Embryonic facial prominence (tissue), 1 donor: ENCODE results near the gene MMS22L.
A peak's percentile ranks its signal among the peaks of the same experiment; 100 is the strongest.
"Not testable (repeated sequence)": the region's sequence is repeated elsewhere in the genome, so short reads cannot be mapped to it uniquely, and the experiment has no call there.

Experiments
- DNase-seq: peaks from one replicate; pipeline ENCODE4 v3.0.0-alpha.2; 2016; ENCODE audit errors: extremely low spot score

The MMS22L gene

DNA sequence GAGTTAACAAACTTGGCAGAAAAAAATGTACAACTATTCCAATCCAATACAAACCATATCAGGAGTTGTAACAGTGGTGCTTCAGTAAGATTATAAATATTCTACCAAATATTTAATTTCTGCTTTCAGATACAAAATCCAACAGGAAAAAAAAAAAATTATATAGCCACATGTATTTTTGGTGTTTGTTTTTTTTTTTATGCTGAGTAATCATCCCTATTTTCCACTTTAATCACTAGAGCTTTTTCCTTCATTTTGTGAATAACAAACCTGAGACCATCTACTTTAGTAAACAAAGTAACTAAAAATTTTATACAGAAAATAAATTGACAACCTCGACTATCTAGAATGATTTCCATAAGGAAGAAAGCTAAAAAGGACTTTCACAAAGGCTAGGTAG is 36.2 kb downstream of the MMS22L start:
- DNase-seq, result no peak

DNA sequence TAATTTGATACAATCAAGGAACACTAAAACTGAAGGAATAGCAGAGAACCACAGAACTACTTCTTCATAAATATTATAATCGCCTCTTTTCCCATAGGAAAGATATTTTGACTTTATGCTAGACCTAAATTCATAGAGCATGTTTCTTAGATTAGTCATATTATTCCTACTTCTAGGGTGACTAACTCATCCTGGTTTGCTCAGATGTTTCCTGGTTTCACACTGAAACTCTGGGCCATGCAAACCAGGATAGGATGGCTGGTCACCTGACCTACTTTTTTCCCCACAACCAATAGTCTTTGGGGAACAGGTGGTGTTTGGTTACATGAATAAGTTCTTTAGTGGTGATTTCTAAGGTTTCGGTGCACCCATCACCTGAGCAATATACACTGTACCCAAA is 42.8 kb downstream of the MMS22L start:
- DNase-seq, result no peak

- no peak for DNase-seq
Measured at GRCh38 chr6:97231911-97232310, 51.1 kb downstream of the MMS22L start.

- DNase-seq, result no peak
Measured at GRCh38 chr6:97222903-97223302, 60.1 kb downstream of the MMS22L start.

- DNase-seq, result no peak
Measured at GRCh38 chr6:97218912-97219311, 64.1 kb downstream of the MMS22L start.

DNA sequence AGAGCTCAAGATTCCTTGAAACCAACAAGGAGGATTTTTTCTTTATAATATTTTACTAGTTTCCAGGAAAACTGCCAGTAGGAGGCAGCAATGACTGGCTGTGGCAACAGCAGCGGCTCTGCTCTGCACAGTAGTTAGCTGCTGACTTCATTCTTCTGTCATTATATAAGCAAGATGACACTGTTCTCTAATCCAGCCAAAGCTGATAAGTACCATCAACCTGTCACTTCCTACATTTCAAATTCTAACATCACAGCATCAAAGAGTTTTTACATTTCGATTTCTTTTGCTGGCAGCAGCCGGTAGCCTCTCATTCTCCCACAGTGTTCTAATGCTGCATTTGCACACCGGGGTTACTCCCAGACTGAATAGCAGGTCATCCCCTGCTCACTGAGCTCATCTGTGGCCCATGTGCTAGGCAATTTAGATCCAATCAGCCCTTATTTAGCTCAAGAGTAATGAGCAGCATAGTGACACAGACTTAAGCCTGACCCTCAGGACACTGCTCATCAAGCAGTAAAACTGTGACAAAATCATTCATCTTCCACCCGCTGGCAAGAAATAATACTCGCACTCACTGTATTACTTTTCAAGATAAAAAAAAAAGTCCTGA is 67.8 kb downstream of the MMS22L start:
- DNase-seq, result no peak

DNA sequence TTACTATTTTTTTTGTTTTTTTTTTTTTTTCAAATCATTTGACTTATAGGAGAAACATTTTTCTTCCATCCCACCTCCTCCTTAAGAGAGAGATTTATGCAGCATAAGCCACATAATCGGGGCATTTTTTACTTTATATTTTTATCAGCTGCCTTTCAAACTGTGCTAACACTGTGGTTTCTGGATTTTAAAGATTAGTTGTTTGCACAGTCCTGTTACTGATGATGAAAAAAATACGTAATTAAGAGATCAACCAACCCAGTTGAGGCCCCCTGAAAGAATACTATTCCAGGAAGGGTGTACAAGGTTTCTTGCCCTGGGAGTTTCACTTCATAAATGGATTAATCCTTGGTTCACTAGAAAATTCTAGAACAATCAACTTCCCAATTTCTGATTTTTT is 68.3 kb downstream of the MMS22L start:
- DNase-seq, result no peak

- DNase-seq, result no peak
Measured at GRCh38 chr6:97207383-97207782, 75.6 kb downstream of the MMS22L start.

DNA sequence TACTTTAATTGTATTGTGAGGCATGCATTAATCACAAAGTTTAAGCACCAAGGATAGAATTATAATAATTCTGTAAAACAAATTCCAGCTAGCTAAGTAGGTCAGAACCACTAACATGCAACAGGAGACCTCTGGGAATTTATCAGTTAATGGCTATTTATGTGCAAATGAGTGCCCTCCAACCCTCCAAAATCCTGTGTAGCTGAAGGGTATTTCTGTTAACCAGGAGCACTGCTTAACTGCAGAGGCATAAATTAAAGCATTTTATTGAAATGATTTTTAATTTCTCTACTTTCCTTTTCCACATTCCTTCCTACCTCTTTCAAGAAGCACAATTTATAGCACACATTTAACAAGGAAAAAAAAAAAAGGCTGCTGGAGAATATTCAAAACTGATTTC is 77.0 kb downstream of the MMS22L start:
- DNase-seq, result no peak

DNA sequence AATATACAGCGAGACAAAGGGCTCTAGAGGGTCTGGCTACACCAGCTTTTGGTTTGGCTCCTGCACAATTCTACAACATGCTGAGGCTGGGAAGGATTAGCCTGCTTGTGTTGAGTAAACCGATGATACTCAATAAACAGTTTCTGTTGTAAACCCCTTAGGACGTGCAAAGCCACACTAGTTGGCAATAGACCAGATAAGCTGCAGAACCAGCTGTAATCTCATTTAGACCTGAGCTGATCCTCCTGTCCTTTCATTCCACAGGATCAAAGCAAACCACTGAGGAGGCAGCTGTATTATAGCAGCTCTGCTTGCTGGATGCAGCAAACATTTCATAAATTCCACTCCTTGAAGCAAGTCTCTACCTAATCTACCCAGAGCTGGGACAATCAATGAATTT is 79.7 kb downstream of the MMS22L start:
- DNase-seq, result no peak

DNA sequence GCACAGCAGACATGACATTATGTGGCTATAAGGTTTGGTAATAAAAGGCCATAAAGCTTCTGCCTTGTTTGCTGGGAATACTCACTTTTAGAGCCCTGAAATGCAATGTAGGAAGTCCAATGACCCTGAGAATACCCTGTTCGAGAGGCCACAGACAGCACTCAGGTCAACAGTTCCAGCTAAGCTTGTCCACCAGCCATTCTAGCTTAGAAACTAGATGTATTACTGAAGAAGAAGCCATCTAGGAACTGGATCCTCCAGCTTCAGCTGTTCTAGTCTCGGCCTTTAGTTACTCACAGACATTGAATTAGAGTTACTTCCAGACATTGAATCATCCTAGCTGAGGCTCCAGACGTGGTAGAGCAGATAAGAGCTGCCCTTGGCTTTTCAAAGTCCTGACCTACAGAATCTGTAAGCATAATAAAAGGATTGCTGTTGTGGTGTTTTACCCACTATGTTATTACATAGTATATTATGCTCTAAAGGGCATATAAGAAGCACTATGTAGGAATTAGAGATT is 84.9 kb downstream of the MMS22L start:
- DNase-seq, result no peak

GRCh38 chr6:97195117-97195516 is 87.9 kb downstream of the MMS22L start:
- DNase-seq, result no peak

DNA sequence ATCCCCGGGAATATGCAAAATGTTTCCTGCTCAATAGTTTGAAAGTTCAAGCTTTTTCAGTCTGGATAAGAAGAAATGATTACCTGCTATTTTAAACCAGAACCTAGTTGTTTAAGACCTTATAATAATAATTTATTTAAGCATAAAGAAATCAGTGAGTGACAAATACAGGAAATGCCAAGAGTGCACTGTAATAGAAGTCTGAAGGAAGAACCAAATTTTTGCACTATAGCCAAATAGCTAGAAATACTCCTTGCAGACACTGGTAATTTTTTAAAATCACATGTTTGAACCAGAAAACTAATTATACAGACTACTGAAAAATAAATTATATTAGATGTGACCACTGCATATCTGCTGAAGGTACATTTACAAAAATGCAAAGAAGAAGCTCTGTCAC is 93.2 kb downstream of the MMS22L start:
- DNase-seq, result no peak

DNA sequence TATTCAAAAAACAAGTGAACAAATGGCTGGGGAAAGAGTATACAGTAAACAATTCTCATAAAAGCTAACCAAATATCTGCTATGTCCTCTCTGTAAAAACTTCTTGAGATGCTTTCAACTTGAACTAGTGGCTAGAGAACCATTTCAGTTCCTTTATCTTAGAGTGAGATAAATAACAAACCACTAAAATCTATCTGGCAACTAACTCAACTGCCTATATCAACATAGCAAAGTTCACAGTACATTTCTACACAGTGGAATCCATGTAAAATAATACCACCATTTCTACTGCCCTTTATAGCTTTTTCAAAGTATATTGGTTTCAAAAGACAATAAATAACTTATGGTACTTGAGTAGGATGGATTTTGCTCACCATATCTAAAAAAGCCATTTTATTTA is 95.1 kb downstream of the MMS22L start:
- DNase-seq, result no peak

GRCh38 chr6:97186416-97186999 is 96.5 kb downstream of the MMS22L start:
- peak; percentile 35 for DNase-seq

DNA sequence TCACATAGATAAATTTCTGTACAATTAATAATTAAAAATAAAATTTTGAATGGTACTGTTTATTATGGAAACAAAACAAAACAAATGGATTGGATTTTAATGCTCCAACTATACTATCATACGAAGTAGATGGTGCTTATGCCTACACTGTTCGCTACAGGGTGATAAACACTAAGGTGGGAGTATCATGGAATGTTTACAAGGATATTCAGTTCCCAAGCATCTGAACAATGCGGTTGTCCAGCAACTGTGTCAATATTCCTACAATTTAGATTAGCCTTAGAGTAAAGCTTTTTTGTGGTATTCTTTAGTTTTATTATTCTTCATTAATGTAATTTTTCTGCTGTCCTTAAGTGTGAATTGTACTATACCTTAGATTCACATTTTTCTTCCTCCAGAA is 105.1 kb downstream of the MMS22L start:
- DNase-seq, result no peak

GRCh38 chr6:97176468-97176867 is 106.5 kb downstream of the MMS22L start:
- DNase-seq, result no peak

GRCh38 chr6:97175806-97176205 is 107.2 kb downstream of the MMS22L start:
- DNase-seq, result no peak

DNA sequence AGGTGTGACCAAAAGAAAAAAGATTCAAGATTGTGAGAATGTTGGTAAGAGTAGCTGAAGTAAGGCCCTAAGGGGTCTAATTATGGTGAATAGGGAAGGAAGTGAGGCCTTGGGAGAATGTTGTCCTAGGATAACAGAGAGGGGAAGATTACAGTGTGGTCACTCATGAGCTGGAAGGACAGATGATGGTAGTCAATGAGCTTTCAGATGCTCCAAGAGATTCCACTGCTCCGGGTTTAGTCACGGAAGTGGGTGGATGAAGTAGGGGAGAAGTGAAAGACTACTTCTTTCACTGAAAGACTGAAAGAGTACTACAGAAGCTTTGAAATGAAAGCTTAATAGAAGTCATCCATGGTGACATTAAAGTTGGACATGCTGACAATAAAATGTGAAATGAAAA is 108.5 kb downstream of the MMS22L start:
- no peak for DNase-seq

DNA sequence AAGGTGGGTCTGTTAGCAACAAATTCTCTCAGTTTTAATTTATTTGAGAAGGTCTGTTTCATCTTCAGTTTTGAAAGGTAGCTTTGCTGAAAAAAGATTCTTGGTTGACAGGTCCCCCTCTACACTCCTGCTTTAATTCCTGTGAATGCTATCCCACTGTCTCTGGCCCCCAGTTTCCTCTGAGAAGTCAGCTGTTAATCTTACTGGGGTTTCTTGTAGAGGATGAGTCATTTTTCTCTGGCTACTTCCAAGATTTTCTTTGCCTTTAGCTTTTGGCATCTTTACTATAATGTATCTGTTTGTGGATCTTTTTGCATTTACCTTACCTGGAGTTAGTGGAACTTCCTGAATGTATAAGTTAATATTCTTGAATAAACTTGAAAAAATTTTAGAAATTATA is 122.7 kb downstream of the MMS22L start:
- no peak for DNase-seq

- DNase-seq, result not testable (repeated sequence)
Measured at GRCh38 chr6:97155447-97155846, 127.6 kb downstream of the MMS22L start.

DNA sequence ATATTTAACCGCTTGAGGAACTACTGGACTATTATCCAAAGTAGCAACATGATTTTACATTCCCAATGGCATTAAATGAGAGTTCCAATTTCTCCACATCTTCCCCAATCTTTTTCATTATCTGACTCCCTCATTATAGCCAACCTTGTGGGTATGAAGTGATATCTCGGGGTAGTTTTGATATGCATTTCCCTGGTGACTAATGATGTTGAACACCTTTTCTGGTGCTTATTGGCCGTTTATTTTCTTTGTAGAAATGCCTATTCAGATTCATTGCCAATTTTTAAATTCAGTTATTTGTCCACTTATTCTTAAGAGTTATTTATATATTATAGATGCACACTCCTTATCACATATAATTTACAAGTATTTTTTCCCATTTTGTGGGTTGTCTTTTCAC is 129.0 kb downstream of the MMS22L start:
- no peak for DNase-seq

- no peak for DNase-seq
Measured at GRCh38 chr6:97151601-97152000, 131.4 kb downstream of the MMS22L start.

DNA sequence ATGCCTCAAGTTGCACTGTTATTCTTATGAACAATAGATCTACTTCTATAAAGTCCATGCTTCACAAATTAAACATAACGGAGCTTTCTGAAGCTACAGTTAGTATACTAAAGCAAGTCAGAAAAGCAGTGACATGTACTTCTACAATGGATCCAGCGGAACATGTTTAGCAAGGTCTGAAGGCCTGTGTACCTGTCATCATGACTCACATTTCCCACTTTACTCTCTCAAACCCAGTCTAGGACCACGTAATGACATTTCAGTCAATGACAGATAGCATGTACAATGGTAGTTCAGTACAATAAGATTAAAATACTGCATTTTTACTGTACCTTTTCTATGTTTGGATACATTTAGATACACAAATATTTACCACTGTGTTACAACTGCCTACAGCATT is 132.1 kb downstream of the MMS22L start:
- no peak for DNase-seq
